A549 (cell line): Measurements from ENCODE around the gene TMC5.
"Not testable (repeated sequence)": the region's sequence is repeated elsewhere in the genome, so short reads cannot be mapped to it uniquely, and the experiment has no call there.

ENCODE experiments used
- CEBPB ChIP-seq, 2 experiments: fragments of >200 bp in 1 of 2; sonication (Bioruptor Twin) in 1 of 2; formaldehyde crosslinking in 1 of 2; IDR thresholded peaks; 2 replicates each; pipeline ENCODE4 v1.6.1; 2012 to 2016
- CTCF ChIP-seq: fragments of >200 bp; sonication (Bioruptor Twin); formaldehyde crosslinking; IDR thresholded peaks from 3 replicates; pipeline ENCODE4 v1.5.1; 2016
- GATA3 ChIP-seq: IDR thresholded peaks from 2 replicates; pipeline ENCODE4 v1.6.1; 2012; ENCODE audit warnings: borderline replicate concordance
- HMGXB4 ChIP-seq: fragments of 250-450 bp; sonication (Bioruptor Pico); IDR thresholded peaks from 2 replicates; pipeline ENCODE4 v1.5.0; 2021; ENCODE audit warnings: mild to moderate bottlenecking, moderate library complexity, borderline replicate concordance
- POLR2A ChIP-seq: IDR thresholded peaks from 2 replicates; pipeline ENCODE4 v1.6.1; 2012; ENCODE audit warnings: mild to moderate bottlenecking, low read length
- RAD21 ChIP-seq, 2 experiments: fragments of >200 bp in 1 of 2; sonication (Bioruptor Twin) in 1 of 2; formaldehyde crosslinking in 1 of 2; IDR thresholded peaks in 1 of 2; conservative IDR thresholded peaks in 1 of 2; 2 replicates in 1 of 2; 3 replicates in 1 of 2; pipeline ENCODE4 v1.6.1; 2012 to 2018; ENCODE audit warnings: inconsistent platforms in 1 of 2
- RCOR1 ChIP-seq: fragments of 150-350 bp; IDR thresholded peaks from 2 replicates; pipeline ENCODE4 v1.6.1; 2014; ENCODE audit warnings: antibody characterized with exemption, low read length, low read depth
- USF2 ChIP-seq: fragments of 450-650 bp; IDR thresholded peaks from 2 replicates; pipeline ENCODE4 v1.6.1; 2014; ENCODE audit warnings: antibody characterized with exemption
- ZSCAN20 ChIP-seq: fragments of 250-450 bp; sonication (Bioruptor Pico); IDR thresholded peaks from 2 replicates; pipeline ENCODE4 v1.8.0; 2022; ENCODE audit warnings: mild to moderate bottlenecking, moderate library complexity

- not testable (repeated sequence) for TF ChIP-seq POLR2A; RCOR1; CEBPB (IDR thresholded peaks at IDR 0.05); CTCF; RAD21 (conservative IDR thresholded peaks at IDR 0.05 in 1 of 2, IDR thresholded peaks at IDR 0.05 in 1 of 2); USF2; HMGXB4; ZSCAN20 (CRISPR knock-in tag); GATA3
Measured at GRCh38 chr16:19395646-19396267, 21.9 kb upstream of the TMC5 start.
